Mesenchymal stem cell (in vitro differentiated cells and primary cell): Measurements from ENCODE around the gene DNAL1.

ENCODE experiments used
- DNase-seq: peaks from one replicate; pipeline ENCODE4 v3.0.0-alpha.2; 2013
- H2AFZ ChIP-seq: one replicate; pipeline ENCODE4 v1.6.1; 2013; ENCODE audit warnings: low read depth, mild to moderate bottlenecking, control low read depth, inconsistent platforms, low read length, moderate library complexity
- H2AK5ac ChIP-seq: 2 replicates; pipeline ENCODE4 v1.6.1; 2013; ENCODE audit warnings: low read length, moderate library complexity, mild to moderate bottlenecking, inconsistent platforms; ENCODE audit not compliant: severe bottlenecking
- H2BK120ac ChIP-seq: one replicate; pipeline ENCODE4 v1.6.1; 2013; ENCODE audit warnings: low read depth, mild to moderate bottlenecking, inconsistent platforms, low read length, moderate library complexity
- H2BK12ac ChIP-seq, 2 experiments: one replicate each; pipeline ENCODE4 v1.6.1; 2013; ENCODE audit warnings: inconsistent platforms in 2 of 2, low read length in 2 of 2, mild to moderate bottlenecking in 2 of 2, moderate library complexity in 2 of 2, control low read depth in 1 of 2
- H2BK15ac ChIP-seq: one replicate; pipeline ENCODE4 v1.6.1; 2013; ENCODE audit warnings: mild to moderate bottlenecking, low read depth, inconsistent platforms; ENCODE audit not compliant: poor library complexity, severe bottlenecking
- H2BK5ac ChIP-seq: 2 replicates; pipeline ENCODE4 v1.6.1; 2013; ENCODE audit warnings: low read depth, mild to moderate bottlenecking, low read length, control low read depth, inconsistent platforms; ENCODE audit not compliant: poor library complexity, severe bottlenecking
- H3K14ac ChIP-seq, 2 experiments: one replicate each; pipeline ENCODE4 v1.6.1; 2013; ENCODE audit warnings: inconsistent platforms in 2 of 2, low read length in 2 of 2, control low read depth in 1 of 2, mild to moderate bottlenecking in 1 of 2, moderate library complexity in 1 of 2
- H3K18ac ChIP-seq, 2 experiments: one replicate each; pipeline ENCODE4 v1.6.1; 2013; ENCODE audit warnings: inconsistent platforms in 2 of 2, low read length in 2 of 2, control low read depth in 1 of 2, low read depth in 1 of 2, mild to moderate bottlenecking in 1 of 2
- H3K23ac ChIP-seq, 2 experiments: one replicate each; pipeline ENCODE4 v1.6.1; 2013; ENCODE audit warnings: inconsistent platforms in 2 of 2, low read length in 2 of 2, mild to moderate bottlenecking in 2 of 2, moderate library complexity in 2 of 2, control low read depth in 1 of 2
- H3K27ac ChIP-seq: 2 replicates; pipeline ENCODE4 v1.5.1; 2013; ENCODE audit warnings: mild to moderate bottlenecking, moderate library complexity, low read length, control low read depth, inconsistent platforms; ENCODE audit not compliant: poor library complexity, severe bottlenecking
- H3K27me3 ChIP-seq, 2 experiments: 2 replicates each; pipeline versions ENCODE4 v1.6.1 to v1.7.0; 2013; ENCODE audit warnings: low read length in 2 of 2, mild to moderate bottlenecking in 2 of 2, moderate library complexity in 2 of 2, control low read depth in 1 of 2, inconsistent platforms in 1 of 2; ENCODE audit not compliant: control insufficient read depth in 1 of 2, insufficient read depth in 1 of 2
- H3K36me3 ChIP-seq, 2 experiments: 2 replicates each; pipeline versions ENCODE4 v1.6.1 to v1.7.0; 2013; ENCODE audit warnings: low read length in 2 of 2, control low read depth in 1 of 2, inconsistent platforms in 1 of 2, low read depth in 1 of 2, mild to moderate bottlenecking in 1 of 2; ENCODE audit not compliant: insufficient read depth in 2 of 2, control insufficient read depth in 1 of 2
- H3K4ac ChIP-seq, 2 experiments: one replicate each; pipeline ENCODE4 v1.6.1; 2013; ENCODE audit warnings: inconsistent platforms in 2 of 2, low read length in 2 of 2, mild to moderate bottlenecking in 2 of 2, moderate library complexity in 2 of 2, control low read depth in 1 of 2, low read depth in 1 of 2
- H3K4me1 ChIP-seq: 2 replicates; pipeline ENCODE4 v1.6.1; 2013; ENCODE audit warnings: low read depth, low read length, control low read depth; ENCODE audit not compliant: control insufficient read depth, insufficient read depth
- H3K4me2 ChIP-seq: 2 replicates; pipeline ENCODE4 v1.6.1; 2013; ENCODE audit warnings: low read length, mild to moderate bottlenecking, inconsistent platforms; ENCODE audit not compliant: poor library complexity, severe bottlenecking
- H3K4me3 ChIP-seq, 2 experiments: 2 replicates each; pipeline versions ENCODE4 v1.5.1 to v1.7.0; 2013; ENCODE audit warnings: low read length in 2 of 2, mild to moderate bottlenecking in 2 of 2, control low read depth in 1 of 2, low read depth in 1 of 2; ENCODE audit not compliant: insufficient read depth in 1 of 2
- H3K79me1 ChIP-seq: replicated peaks from 2 replicates; pipeline ENCODE4 v1.6.1; 2013; ENCODE audit warnings: mild to moderate bottlenecking, control low read depth, low read length, inconsistent platforms; ENCODE audit not compliant: poor library complexity, severe bottlenecking
- H3K9ac ChIP-seq: 2 replicates; pipeline ENCODE4 v1.7.0; 2013; ENCODE audit warnings: mild to moderate bottlenecking, low read length, moderate library complexity
- H3K9me3 ChIP-seq: 2 replicates; pipeline ENCODE4 v1.7.0; 2013; ENCODE audit warnings: mild to moderate bottlenecking, low read length; ENCODE audit not compliant: control insufficient read depth
- H4K8ac ChIP-seq: one replicate; pipeline ENCODE4 v1.6.1; 2013; ENCODE audit warnings: inconsistent platforms, mild to moderate bottlenecking, low read length, moderate library complexity
- H4K91ac ChIP-seq: one replicate; pipeline ENCODE4 v1.6.1; 2013; ENCODE audit warnings: mild to moderate bottlenecking, low read length, inconsistent platforms
- WGBS: methylation state at CpG from one replicate; pipeline ENCODE4 v1.1.7; 2013; ENCODE audit warnings: mixed read lengths; 5-methylcytosine and 5-hydroxymethylcytosine counted together

Gene DNAL1

DNA sequence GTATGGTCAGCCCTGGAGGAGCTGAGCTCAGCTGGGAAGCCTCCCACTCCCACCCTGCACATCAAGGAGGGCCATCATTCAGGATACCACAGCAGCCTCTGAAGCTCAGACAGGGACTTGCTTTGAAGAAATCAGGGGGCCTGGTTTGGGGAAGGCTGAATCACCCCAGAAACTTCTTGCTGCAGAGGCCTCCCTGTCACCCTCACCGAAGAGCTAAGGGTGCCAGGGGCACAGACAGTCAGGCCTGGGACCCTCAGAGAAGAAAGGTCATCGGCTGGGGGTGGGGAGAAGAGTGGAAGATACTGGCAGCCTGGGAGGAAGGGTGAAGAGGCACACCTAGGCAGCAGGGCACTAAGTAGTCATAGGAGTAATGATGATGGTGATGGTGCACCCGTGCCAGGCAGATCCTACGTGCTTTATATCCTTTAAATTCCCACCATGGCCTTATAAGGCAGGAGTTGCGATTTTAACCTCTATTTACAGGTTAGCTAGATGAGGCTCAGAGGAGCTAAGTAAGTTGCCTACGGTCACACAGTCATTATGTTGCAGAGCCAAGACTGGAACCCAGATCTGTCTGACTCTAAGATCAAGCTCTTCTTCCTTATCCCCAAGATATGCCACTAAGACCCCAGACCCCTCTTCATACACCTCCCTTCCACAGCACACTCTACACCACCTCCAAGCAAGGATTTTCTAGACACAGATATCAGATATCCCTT is 97.9 kb downstream of the DNAL1 start:
- peak overlapping the region in 1 of 2 experiments; percentile 71 for H3K23ac ChIP-seq
- H2BK120ac ChIP-seq, result no peak overlapping the region
- peak overlapping the region; percentile 93 for H4K91ac ChIP-seq
- peak overlapping the region in 1 of 2 experiments; percentile 41 for H3K14ac ChIP-seq
- no peaks in the 10 kb centered on the region for H3K9me3 ChIP-seq
- H3K4me1 ChIP-seq, result peaks cover 85% of the 10 kb centered on the region
- peaks cover 2% of the 10 kb centered on the region for H3K79me1 ChIP-seq
- H4K8ac ChIP-seq, result peak overlapping the region; percentile 84
- H3K4me3 ChIP-seq, result peak overlapping the region in 1 of 2 experiments; percentile 62
- H2AK5ac ChIP-seq, result peak overlapping the region; percentile 82
- H3K9ac ChIP-seq, result peak overlapping the region; percentile 86
- WGBS, result 86% methylated on average over 5 of the region's 6 CpGs
- no peak overlapping the region for H3K4me2 ChIP-seq
- peak overlapping the region; percentile 49 to 94 for H3K4ac ChIP-seq
- peak overlapping the region; percentile 3 for H2BK5ac ChIP-seq
- peaks cover 19 to 43% of the 10 kb centered on the region in 2 experiments for H3K36me3 ChIP-seq
- no peak for DNase-seq
- H3K27me3 ChIP-seq, result no peaks in the 10 kb centered on the region
- peak overlapping the region; percentile 38 for H2BK15ac ChIP-seq
- peak overlapping the region; percentile 61 to 92 for H2BK12ac ChIP-seq
- peak overlapping the region; percentile 82 to 96 for H3K18ac ChIP-seq
- H3K27ac ChIP-seq, result peak overlapping the region; percentile 94
- no peak overlapping the region for H2AFZ ChIP-seq

DNA sequence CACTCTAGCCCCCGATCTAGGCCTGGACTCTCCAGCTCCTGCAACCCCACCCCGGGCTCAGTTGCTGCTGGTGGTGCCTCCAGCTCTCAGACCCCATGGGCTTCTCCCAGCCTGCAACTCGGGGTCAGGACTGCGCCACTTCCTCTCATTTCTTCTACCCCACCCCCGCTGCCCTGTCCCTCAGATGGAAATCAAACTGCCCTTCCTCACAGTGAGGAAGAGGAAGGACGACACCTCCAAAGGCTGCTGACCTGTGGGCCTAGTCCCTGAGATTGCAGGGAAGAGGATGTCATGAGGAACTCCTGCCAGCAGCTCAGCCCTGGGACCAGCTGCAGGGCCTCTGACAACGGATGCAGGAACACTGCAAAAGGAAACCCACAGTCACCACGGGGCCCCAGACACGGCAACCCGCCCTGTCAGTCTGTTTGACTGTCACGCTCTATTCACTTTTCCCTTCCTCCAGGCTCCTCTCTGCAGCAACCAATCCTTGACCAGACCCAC is 98.7 kb downstream of the DNAL1 start:
- Histone ChIP-seq H2BK5ac (no peak overlapping the region), H3K4me2 (peak overlapping the region; percentile 14)

DNA sequence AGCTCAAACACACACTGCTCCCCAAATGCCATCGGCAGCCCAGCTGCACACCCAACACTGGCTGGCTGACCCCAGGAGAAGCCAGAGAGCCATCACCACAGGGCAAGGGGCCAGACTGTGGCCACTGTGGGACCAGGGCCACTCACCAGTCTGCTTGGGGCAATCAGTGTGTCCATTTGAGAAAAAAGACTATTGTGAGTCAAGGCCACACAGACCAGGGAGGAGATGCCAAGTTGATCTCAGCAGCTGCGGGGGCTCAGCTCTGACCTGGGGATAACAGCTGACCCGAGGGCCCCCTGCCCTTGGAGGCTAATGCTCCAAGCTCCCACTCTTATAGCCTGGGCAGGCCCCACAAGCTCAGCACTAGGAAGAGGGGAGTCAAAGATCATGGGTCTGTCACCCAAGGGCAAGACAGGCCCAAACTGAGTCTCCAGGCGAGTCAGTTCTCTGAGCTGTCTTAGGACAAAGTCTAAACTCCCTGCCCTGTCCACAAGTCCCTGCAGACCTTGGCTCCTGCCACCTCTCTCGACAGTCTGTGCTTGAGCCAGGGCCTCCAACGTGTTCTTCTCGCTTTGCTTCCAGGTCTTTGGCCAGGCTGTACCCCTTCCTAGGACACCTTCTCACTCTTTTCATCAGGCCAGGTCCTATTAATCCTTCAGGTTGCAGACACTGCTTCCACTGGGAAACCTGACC is 99.5 kb downstream of the DNAL1 start:
- no peaks in the 10 kb centered on the region for H3K27me3 ChIP-seq
- H3K9ac ChIP-seq, result peak overlapping the region; percentile 54
- H2BK120ac ChIP-seq, result peak overlapping the region; percentile 40
- peak overlapping the region in 1 of 2 experiments; percentile 86 for H3K23ac ChIP-seq
- peak overlapping the region in 1 of 2 experiments; percentile 99 for H3K14ac ChIP-seq
- H4K91ac ChIP-seq, result peak overlapping the region; percentile 80
- peak overlapping the region; percentile 74 for H4K8ac ChIP-seq
- H3K27ac ChIP-seq, result peak overlapping the region; percentile 94
- H3K4ac ChIP-seq, result peak overlapping the region; percentile 48 to 79
- no peak overlapping the region for H3K4me2 ChIP-seq
- H2AK5ac ChIP-seq, result peak overlapping the region; percentile 64
- no peak overlapping the region for H3K4me3 ChIP-seq
- H3K9me3 ChIP-seq, result no peaks in the 10 kb centered on the region
- peaks cover 84% of the 10 kb centered on the region for H3K4me1 ChIP-seq
- peak overlapping the region; percentile 41 to 85 for H3K18ac ChIP-seq
- H2AFZ ChIP-seq, result peak overlapping the region; percentile 44
- H2BK5ac ChIP-seq, result no peak overlapping the region
- H3K36me3 ChIP-seq, result peaks cover 3 to 31% of the 10 kb centered on the region in 2 experiments
- no peak for DNase-seq
- H2BK12ac ChIP-seq, result peak overlapping the region; percentile 69 to 88
- WGBS, result 73% methylated on average over 7 of the region's 7 CpGs
- H3K79me1 ChIP-seq, result no peaks in the 10 kb centered on the region
- H2BK15ac ChIP-seq, result peak overlapping the region; percentile 17

More for the DNA sequence above, 98.7 kb downstream of the DNAL1 start:
- Histone ChIP-seq H3K79me1 (no peaks in the 10 kb centered on the region), H3K4ac (peak overlapping the region; percentile 54 to 68), H2AK5ac (peak overlapping the region; percentile 82), H3K27me3 (no peaks in the 10 kb centered on the region), H3K18ac (peak overlapping the region; percentile 82 to 96), H3K23ac (peak overlapping the region in 1 of 2 experiments; percentile 42), H3K4me1 (peaks cover 85% of the 10 kb centered on the region), H2BK12ac (peak overlapping the region; percentile 61 to 92), H4K91ac (peak overlapping the region; percentile 73), H3K14ac (no peak overlapping the region), H3K4me3 (no peak overlapping the region), H3K36me3 (peaks cover 11 to 40% of the 10 kb centered on the region in 2 experiments), H3K9me3 (no peaks in the 10 kb centered on the region), H3K9ac (peak overlapping the region; percentile 86), H3K27ac (peak overlapping the region; percentile 94), H2BK15ac (peak overlapping the region; percentile 44), H2AFZ (no peak overlapping the region), H4K8ac (peak overlapping the region; percentile 84), H2BK120ac (peak overlapping the region; percentile 75)
- peak; percentile 79 for DNase-seq
- WGBS, result 41% methylated on average over 10 of the region's 11 CpGs
